GM10266 (cell line): ENCODE results near the gene ATP5F1E.

ENCODE experiments used
- DNase-seq: peaks from one replicate; pipeline ENCODE4 v3.0.0; 2012; ENCODE audit errors: extremely low spot score
- CTCF ChIP-seq: IDR thresholded peaks from 2 replicates; pipeline ENCODE4 v1.5.1; 2012; ENCODE audit warnings: mild to moderate bottlenecking, low read depth; ENCODE audit not compliant: control insufficient read depth, insufficient read depth; ENCODE audit errors: missing control alignments

ATP5F1E gene

GRCh38 chr20:58994390-58995159, 37.6 kb downstream of the ATP5F1E start:
- no peak for DNase-seq
- no peak for TF ChIP-seq CTCF

- no peak for TF ChIP-seq CTCF
- DNase-seq = no peak
Observed at GRCh38 chr20:58993332-58994248, 38.5 kb downstream of the ATP5F1E start.

- no peak for DNase-seq
- TF ChIP-seq CTCF = no peak
Observed at GRCh38 chr20:58992911-58993310, 39.2 kb downstream of the ATP5F1E start.

- TF ChIP-seq CTCF = no peak
- no peak for DNase-seq
Observed at GRCh38 chr20:58991715-58992114, 40.4 kb downstream of the ATP5F1E start.

GRCh38 chr20:58990651-58991445, 41.3 kb downstream of the ATP5F1E start:
- no peak for TF ChIP-seq CTCF

GRCh38 chr20:58989196-58989595, 42.9 kb downstream of the ATP5F1E start:
- TF ChIP-seq CTCF = no peak
- DNase-seq = no peak

More at GRCh38 chr20:58990651-58991445, 41.3 kb downstream of the ATP5F1E start:
- DNase-seq = no peak
